Measurements from ENCODE around the gene NBEAL1.
"Not testable (repeated sequence)": the region's sequence is repeated elsewhere in the genome, so short reads cannot be mapped to it uniquely, and the experiment has no call there.

NBEAL1 gene

GRCh38 chr2:203105996-203106395, 91.3 kb downstream of the NBEAL1 start:
- in situ Hi-C loops (cut with HindIII; ENCODE audit: low sequenced_read_pairs): no loop called here

GRCh38 chr2:203110496-203110895, 95.8 kb downstream of the NBEAL1 start:
- in situ Hi-C loops (cut with HindIII; ENCODE audit: low sequenced_read_pairs): not testable (repeated sequence)

GRCh38 chr2:203112342-203112741, 97.7 kb downstream of the NBEAL1 start:
- in situ Hi-C loops (cut with HindIII; ENCODE audit: low sequenced_read_pairs): no loop called here

GRCh38 chr2:203115201-203115700, 100.6 kb downstream of the NBEAL1 start:
- in situ Hi-C loops (cut with HindIII; ENCODE audit: low sequenced_read_pairs): not testable (repeated sequence)

GRCh38 chr2:203122317-203122986, 107.8 kb downstream of the NBEAL1 start:
- in situ Hi-C loops (cut with HindIII; ENCODE audit: low sequenced_read_pairs): no loop called here

- in situ Hi-C loops (cut with HindIII; ENCODE audit: low sequenced_read_pairs): no loop called here
Measured at GRCh38 chr2:203126996-203127395, 112.3 kb downstream of the NBEAL1 start.

- in situ Hi-C loops (cut with HindIII; ENCODE audit: low sequenced_read_pairs): no loop called here
Measured at GRCh38 chr2:203135105-203135504, 120.4 kb downstream of the NBEAL1 start.

GRCh38 chr2:203143391-203143790, 128.7 kb downstream of the NBEAL1 start:
- in situ Hi-C loops (cut with HindIII; ENCODE audit: low sequenced_read_pairs): no loop called here

GRCh38 chr2:203149194-203149593, 134.5 kb downstream of the NBEAL1 start:
- in situ Hi-C loops (cut with HindIII; ENCODE audit: low sequenced_read_pairs): no loop called here

GRCh38 chr2:203155406-203155805, 140.7 kb downstream of the NBEAL1 start:
- in situ Hi-C loops (cut with HindIII; ENCODE audit: low sequenced_read_pairs): no loop called here

- in situ Hi-C loops (cut with HindIII; ENCODE audit: low sequenced_read_pairs): not testable (repeated sequence)
Measured at GRCh38 chr2:203162722-203163121, 148.0 kb downstream of the NBEAL1 start.

GRCh38 chr2:203164311-203164935, 149.7 kb downstream of the NBEAL1 start:
- in situ Hi-C loops (cut with HindIII; ENCODE audit: low sequenced_read_pairs): no loop called here

- in situ Hi-C loops (cut with HindIII; ENCODE audit: low sequenced_read_pairs): no loop called here
Measured at GRCh38 chr2:203167751-203168150, 153.1 kb downstream of the NBEAL1 start.

- in situ Hi-C loops (cut with HindIII; ENCODE audit: low sequenced_read_pairs): no loop called here
Measured at GRCh38 chr2:203170502-203170901, 155.8 kb downstream of the NBEAL1 start.

- in situ Hi-C loops (cut with HindIII; ENCODE audit: low sequenced_read_pairs): no loop called here
Measured at GRCh38 chr2:203175371-203175770, 160.7 kb downstream of the NBEAL1 start.

GRCh38 chr2:203177361-203177760, 162.7 kb downstream of the NBEAL1 start:
- in situ Hi-C loops (cut with HindIII; ENCODE audit: low sequenced_read_pairs): no loop called here

- in situ Hi-C loops (cut with HindIII; ENCODE audit: low sequenced_read_pairs): no loop called here
Measured at GRCh38 chr2:203185864-203186263, 171.2 kb downstream of the NBEAL1 start.

GRCh38 chr2:203190547-203190946, 175.9 kb downstream of the NBEAL1 start:
- in situ Hi-C loops (cut with HindIII; ENCODE audit: low sequenced_read_pairs): not testable (repeated sequence)

GRCh38 chr2:203191026-203191425, 176.4 kb downstream of the NBEAL1 start:
- in situ Hi-C loops (cut with HindIII; ENCODE audit: low sequenced_read_pairs): not testable (repeated sequence)

- in situ Hi-C loops (cut with HindIII; ENCODE audit: low sequenced_read_pairs): no loop called here
Measured at GRCh38 chr2:203191961-203192360, 177.3 kb downstream of the NBEAL1 start.

GRCh38 chr2:203195331-203196036, 180.8 kb downstream of the NBEAL1 start:
- in situ Hi-C loops (cut with HindIII; ENCODE audit: low sequenced_read_pairs): no loop called here

GRCh38 chr2:203200866-203201265, 186.2 kb downstream of the NBEAL1 start:
- in situ Hi-C loops (cut with HindIII; ENCODE audit: low sequenced_read_pairs): no loop called here
